Right atrium auricular region (tissue), 2 donors: ENCODE data around the gene LRMDA. TPM values are rescaled to one million over a fixed set of nuclear protein-coding genes. Genes with fewer than 3 reads are reported as not detected.

Experiments used
- DNase-seq: peaks from one replicate; pipeline ENCODE4 v3.0.0-alpha.2; 2019; ENCODE audit warnings: low spot score
- H3K27ac ChIP-seq, 2 donors: fragments of 200-600 bp; sonication (generic); 1 replicate in 1 of 2; 2 replicates in 1 of 2; pipeline ENCODE4 v1.5.1; 2016 to 2019
- H3K27me3 ChIP-seq, 2 donors: fragments of 200-600 bp; sonication (generic); one replicate each; pipeline versions ENCODE4 v1.5.1 to v1.6.0; 2017 to 2019
- H3K36me3 ChIP-seq: fragments of 200-600 bp; sonication (generic); one replicate; pipeline ENCODE4 v1.5.1; 2016
- H3K4me1 ChIP-seq, 2 donors: fragments of 200-600 bp; sonication (generic); one replicate each; pipeline versions ENCODE4 v1.5.1 to v1.6.0; 2017 to 2019
- H3K4me3 ChIP-seq, 2 donors: fragments of 200-600 bp; sonication (generic); 1 replicate in 1 of 2; 2 replicates in 1 of 2; pipeline ENCODE4 v1.5.1; 2017 to 2019; ENCODE audit warnings: mild to moderate bottlenecking in 1 of 2, moderate library complexity in 1 of 2
- H3K9me3 ChIP-seq, 2 donors: fragments of 200-600 bp; sonication (generic); one replicate each; pipeline ENCODE4 v1.5.1; 2019
- total RNA-seq, 2 donors: library from RNA; depleted of rRNA; stranded (reverse); fragments of >200 nt; gene quantifications; one replicate each; pipeline ENCODE4 v1.1.0, GENCODE V29; 2016
- TF ChIP-seq, protein P1 (sequence below), 2 donors: fragments of 200-600 bp; sonication (generic); IDR thresholded peaks; one replicate each; pipeline ENCODE4 v1.5.1; 2019; ENCODE audit warnings: antibody characterized with exemption in 2 of 2

LRMDA gene
- total RNA-seq, 2 donors from 2014 or later = 6.1 to 19.1 TPM

DNA sequence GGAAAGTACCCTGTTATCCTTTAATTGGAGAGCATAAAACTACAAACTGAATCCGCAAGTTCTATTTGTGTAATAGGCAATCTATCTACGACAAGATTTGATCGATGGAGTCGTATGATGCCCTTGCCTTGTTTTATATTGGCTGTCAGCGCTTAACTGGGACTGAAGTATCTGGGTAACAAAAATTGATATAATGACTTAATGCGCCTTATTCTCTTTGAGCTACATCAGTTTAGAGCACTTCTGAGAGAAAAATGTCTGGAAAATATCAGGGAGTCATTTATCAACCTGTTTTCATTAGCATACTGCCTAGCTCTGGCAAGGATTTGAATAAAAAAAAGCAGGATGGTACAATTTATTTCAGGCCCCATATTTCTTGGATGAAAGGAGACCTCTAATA lies 262.1 kb downstream of the LRMDA start:
- no peak overlapping the region for H3K4me3 ChIP-seq
- no peak overlapping the region for H3K27ac ChIP-seq
- no peaks in the 10 kb centered on the region for H3K4me1 ChIP-seq
- no peaks in the 10 kb centered on the region for H3K36me3 ChIP-seq
- TF ChIP-seq, protein P1, sequence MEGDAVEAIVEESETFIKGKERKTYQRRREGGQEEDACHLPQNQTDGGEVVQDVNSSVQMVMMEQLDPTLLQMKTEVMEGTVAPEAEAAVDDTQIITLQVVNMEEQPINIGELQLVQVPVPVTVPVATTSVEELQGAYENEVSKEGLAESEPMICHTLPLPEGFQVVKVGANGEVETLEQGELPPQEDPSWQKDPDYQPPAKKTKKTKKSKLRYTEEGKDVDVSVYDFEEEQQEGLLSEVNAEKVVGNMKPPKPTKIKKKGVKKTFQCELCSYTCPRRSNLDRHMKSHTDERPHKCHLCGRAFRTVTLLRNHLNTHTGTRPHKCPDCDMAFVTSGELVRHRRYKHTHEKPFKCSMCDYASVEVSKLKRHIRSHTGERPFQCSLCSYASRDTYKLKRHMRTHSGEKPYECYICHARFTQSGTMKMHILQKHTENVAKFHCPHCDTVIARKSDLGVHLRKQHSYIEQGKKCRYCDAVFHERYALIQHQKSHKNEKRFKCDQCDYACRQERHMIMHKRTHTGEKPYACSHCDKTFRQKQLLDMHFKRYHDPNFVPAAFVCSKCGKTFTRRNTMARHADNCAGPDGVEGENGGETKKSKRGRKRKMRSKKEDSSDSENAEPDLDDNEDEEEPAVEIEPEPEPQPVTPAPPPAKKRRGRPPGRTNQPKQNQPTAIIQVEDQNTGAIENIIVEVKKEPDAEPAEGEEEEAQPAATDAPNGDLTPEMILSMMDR (IDR thresholded peaks at IDR 0.05) = no peak
- peaks cover 0 to under 1% of the 10 kb centered on the region in 2 donors for H3K9me3 ChIP-seq
- DNase-seq = no peak
- H3K27me3 ChIP-seq = no peaks in the 10 kb centered on the region

DNA sequence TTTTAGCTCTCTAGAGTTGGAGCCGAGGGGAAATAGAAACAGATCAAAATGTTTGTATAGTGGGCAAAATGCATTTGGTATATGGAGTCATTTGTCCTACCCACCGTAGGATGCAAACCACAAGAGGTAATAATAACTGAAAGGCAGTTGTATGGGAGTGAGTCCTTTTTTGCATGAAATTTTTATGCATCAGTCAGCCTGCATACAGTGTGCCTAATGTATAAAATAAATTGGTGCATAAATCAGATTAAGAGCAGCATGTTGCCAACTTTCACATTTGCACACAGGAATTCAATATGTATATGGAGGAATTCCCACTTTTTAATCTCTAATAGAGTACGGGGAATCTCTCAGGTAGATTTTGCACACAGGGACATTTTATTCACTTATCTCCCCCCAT lies 262.8 kb downstream of the LRMDA start:
- H3K4me1 ChIP-seq = no peaks in the 10 kb centered on the region
- no peaks in the 10 kb centered on the region for H3K36me3 ChIP-seq
- H3K4me3 ChIP-seq = no peak overlapping the region
- no peaks in the 10 kb centered on the region for H3K27me3 ChIP-seq
- no peaks in the 10 kb centered on the region for H3K9me3 ChIP-seq
- DNase-seq = no peak
- no peak overlapping the region for H3K27ac ChIP-seq
- TF ChIP-seq, protein P1 (IDR thresholded peaks at IDR 0.05) = no peak

DNA sequence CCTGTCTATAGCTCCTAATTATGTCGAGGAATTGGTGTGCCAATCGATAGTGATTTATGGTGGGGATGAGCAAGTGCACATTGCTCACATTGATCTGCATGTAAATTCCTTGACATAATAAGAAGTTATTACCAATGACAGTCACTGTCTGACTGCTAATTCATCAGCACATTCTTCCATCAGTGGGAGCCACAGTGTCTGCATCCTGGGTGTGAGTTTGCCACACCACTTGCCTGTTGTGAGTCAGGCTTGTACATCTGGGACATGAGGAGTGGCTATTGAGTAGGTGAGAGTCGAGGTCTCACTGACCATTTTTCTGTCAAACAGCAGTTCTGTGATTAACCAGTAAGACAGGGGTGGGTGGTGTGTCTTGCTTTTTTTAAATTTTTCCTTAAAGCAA lies 263.4 kb downstream of the LRMDA start:
- TF ChIP-seq, protein P1 (IDR thresholded peaks at IDR 0.05) = no peak
- Histone ChIP-seq H3K4me1 (no peaks in the 10 kb centered on the region), H3K9me3 (peaks cover 0 to 2% of the 10 kb centered on the region in 2 donors), H3K27me3 (no peaks in the 10 kb centered on the region), H3K27ac (no peak overlapping the region), H3K4me3 (no peak overlapping the region), H3K36me3 (no peaks in the 10 kb centered on the region)
- DNase-seq = no peak

DNA sequence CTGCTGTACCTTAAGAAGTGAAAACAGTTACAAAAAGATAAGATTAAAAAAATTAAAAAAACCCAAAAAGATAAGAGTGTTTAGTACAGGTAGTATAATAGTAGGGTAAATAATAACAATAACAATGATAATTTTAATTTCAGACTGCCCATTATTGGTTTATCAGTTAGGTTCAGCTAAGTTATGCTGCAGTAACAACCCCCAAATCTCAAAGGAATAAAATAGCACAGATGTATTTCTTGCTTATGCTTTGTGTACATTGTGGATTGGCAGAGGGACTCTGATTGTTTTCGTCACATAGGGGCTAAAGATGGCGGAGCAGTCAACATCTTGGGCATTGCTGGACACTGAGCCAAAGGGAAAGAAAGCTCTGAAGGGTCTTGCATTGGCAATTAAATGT lies 264.6 kb downstream of the LRMDA start:
- Histone ChIP-seq H3K27me3 (no peaks in the 10 kb centered on the region), H3K4me1 (no peaks in the 10 kb centered on the region), H3K4me3 (no peak overlapping the region), H3K36me3 (no peaks in the 10 kb centered on the region), H3K27ac (no peak overlapping the region), H3K9me3 (peaks cover 0 to 4% of the 10 kb centered on the region in 2 donors)
- TF ChIP-seq, protein P1 (IDR thresholded peaks at IDR 0.05) = no peak
- DNase-seq = no peak

DNA sequence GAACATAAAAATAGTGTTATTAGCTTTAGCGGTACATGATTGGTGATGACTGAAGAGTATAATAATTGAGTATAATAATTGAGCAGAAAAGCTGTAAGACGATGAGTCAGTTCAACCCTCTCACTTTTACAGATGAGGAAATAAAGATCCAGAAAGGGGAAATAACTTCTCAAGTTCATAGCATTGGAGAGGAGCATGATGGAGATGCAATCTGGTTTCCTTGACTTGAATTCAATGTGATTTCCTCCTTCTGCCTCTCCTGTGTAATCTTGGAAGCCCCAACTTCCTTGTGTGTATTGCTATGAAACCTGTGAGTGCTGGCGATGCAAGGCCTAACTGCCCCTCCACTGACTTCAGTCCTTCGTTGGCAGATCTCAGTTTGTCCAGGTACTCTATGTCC lies 265.1 kb downstream of the LRMDA start:
- H3K36me3 ChIP-seq = no peaks in the 10 kb centered on the region
- H3K9me3 ChIP-seq = peaks cover 0 to 4% of the 10 kb centered on the region in 2 donors
- DNase-seq = no peak
- TF ChIP-seq, protein P1 (IDR thresholded peaks at IDR 0.05) = no peak
- no peaks in the 10 kb centered on the region for H3K4me1 ChIP-seq
- H3K27me3 ChIP-seq = no peaks in the 10 kb centered on the region
- H3K4me3 ChIP-seq = no peak overlapping the region
- H3K27ac ChIP-seq = no peak overlapping the region

DNA sequence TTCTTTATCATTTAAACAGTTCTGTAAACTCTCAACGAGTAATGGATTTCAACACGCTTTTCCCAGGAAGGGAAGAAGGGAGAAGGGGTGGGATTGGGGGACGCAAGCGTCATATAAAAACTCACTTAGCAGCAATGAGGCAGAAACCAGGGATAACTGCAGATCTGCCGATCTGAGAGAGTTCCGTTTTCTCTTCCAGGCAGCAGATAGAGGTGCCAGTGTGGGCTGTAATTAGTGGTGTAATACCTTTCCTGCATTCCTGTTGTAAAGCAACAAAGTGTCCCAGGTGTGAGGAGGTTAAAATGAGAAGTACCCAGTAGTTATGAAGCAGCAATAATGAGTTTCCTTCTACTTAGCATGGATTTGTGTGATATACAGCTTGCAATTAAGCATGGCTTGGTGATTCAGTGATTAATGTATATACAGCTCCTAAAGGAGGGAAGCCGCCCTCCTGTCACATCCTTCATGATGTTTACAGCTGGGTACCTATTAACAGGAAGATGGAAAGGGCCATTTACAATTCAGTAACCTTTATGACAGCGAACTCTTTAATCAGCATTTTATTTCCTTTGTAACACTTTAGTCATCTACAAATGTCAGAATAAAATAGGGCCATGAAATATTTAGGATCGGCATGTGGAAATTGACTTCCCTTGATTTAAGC lies 271.9 kb downstream of the LRMDA start:
- H3K27me3 ChIP-seq = no peaks in the 10 kb centered on the region
- DNase-seq = no peak
- no peaks in the 10 kb centered on the region for H3K36me3 ChIP-seq
- TF ChIP-seq, protein P1 (IDR thresholded peaks at IDR 0.05) = no peak
- H3K4me3 ChIP-seq = no peak overlapping the region
- no peak overlapping the region for H3K27ac ChIP-seq
- H3K4me1 ChIP-seq = no peaks in the 10 kb centered on the region
- H3K9me3 ChIP-seq = peaks cover 0 to 4% of the 10 kb centered on the region in 2 donors
